GM20431 (cell line): ENCODE results near the gene OPN1MW.
"Not testable (repeated sequence)": the region's sequence is repeated elsewhere in the genome, so short reads cannot be mapped to it uniquely, and the experiment has no call there.

Experiments used
- in situ Hi-C: fragments of 300-500 bp; cut with MseI, MboI; formaldehyde crosslinking; loops from one replicate; pipeline ENCODE4 v1.15.0; 2020; ENCODE audit warnings: low sequenced_read_pairs; ENCODE audit not compliant: unreplicated experiment

Gene OPN1MW

GRCh38 chrX:154182296-154182695, at the start of gene OPN1MW:
OPN1MW (plus strand) TSS chrX:154182596; CDS start chrX:154182678, 82 bp downstream.
- in situ Hi-C loops = not testable (repeated sequence)

- in situ Hi-C loops = no loop called here
Measured at GRCh38 chrX:154135458-154136229, 46.8 kb upstream of the OPN1MW start.

GRCh38 chrX:154136627-154137161, 45.7 kb upstream of the OPN1MW start:
- in situ Hi-C loops = no loop called here

- in situ Hi-C loops = no loop called here
Measured at GRCh38 chrX:154138857-154139256, 43.5 kb upstream of the OPN1MW start.

- in situ Hi-C loops = no loop called here
Measured at GRCh38 chrX:154140206-154140605, 42.2 kb upstream of the OPN1MW start.

- in situ Hi-C loops = no loop called here
Measured at GRCh38 chrX:154140742-154141141, 41.7 kb upstream of the OPN1MW start.

- in situ Hi-C loops = no loop called here
Measured at GRCh38 chrX:154142386-154142785, 40.0 kb upstream of the OPN1MW start.

GRCh38 chrX:154142950-154143745, 39.2 kb upstream of the OPN1MW start:
- in situ Hi-C loops = no loop called here

- in situ Hi-C loops = not testable (repeated sequence)
Measured at GRCh38 chrX:154144010-154144409, 38.4 kb upstream of the OPN1MW start, which contains the start of gene OPN1LW. OPN1LW (plus strand) TSS chrX:154144243; CDS start chrX:154144284, 41 bp downstream.

GRCh38 chrX:154151030-154151429, 31.4 kb upstream of the OPN1MW start:
- in situ Hi-C loops = not testable (repeated sequence)

- in situ Hi-C loops = not testable (repeated sequence)
Measured at GRCh38 chrX:154156221-154156620, 26.2 kb upstream of the OPN1MW start.

- in situ Hi-C loops = not testable (repeated sequence)
Measured at GRCh38 chrX:154157207-154157606, 25.2 kb upstream of the OPN1MW start.

- in situ Hi-C loops = not testable (repeated sequence)
Measured at GRCh38 chrX:154159345-154159744, 23.1 kb upstream of the OPN1MW start.

GRCh38 chrX:154164902-154165301, 17.5 kb upstream of the OPN1MW start:
- in situ Hi-C loops = not testable (repeated sequence)

GRCh38 chrX:154168384-154168783, 14.0 kb upstream of the OPN1MW start:
- in situ Hi-C loops = not testable (repeated sequence)

GRCh38 chrX:154172535-154172943, 9.9 kb upstream of the OPN1MW start:
- in situ Hi-C loops = not testable (repeated sequence)

GRCh38 chrX:154174356-154174755, 8.0 kb upstream of the OPN1MW start:
- in situ Hi-C loops = not testable (repeated sequence)

- in situ Hi-C loops = not testable (repeated sequence)
Measured at GRCh38 chrX:154183794-154184193, 1.4 kb downstream of the OPN1MW start.

- in situ Hi-C loops = not testable (repeated sequence)
Measured at GRCh38 chrX:154192846-154193245, 10.4 kb downstream of the OPN1MW start.

- in situ Hi-C loops = not testable (repeated sequence)
Measured at GRCh38 chrX:154194316-154194715, 11.9 kb downstream of the OPN1MW start.

GRCh38 chrX:154196466-154196865, 14.1 kb downstream of the OPN1MW start:
- in situ Hi-C loops = not testable (repeated sequence)
